Tibial artery (tissue), 4 donors: ENCODE data around the gene ROCK2.

Experiments
- DNase-seq, 2 donors: peaks; one replicate each; pipeline ENCODE4 v3.0.0-alpha.2; 2019
- H3K27ac ChIP-seq, 2 donors: fragments of 200-600 bp; sonication (generic) in 1 of 2; 1 replicate in 1 of 2; 2 replicates in 1 of 2; pipeline ENCODE4 v1.5.1; 2018 to 2019; ENCODE audit warnings: mild to moderate bottlenecking in 1 of 2
- H3K27me3 ChIP-seq, 2 donors: fragments of 200-600 bp; sonication (generic) in 1 of 2; one replicate each; pipeline versions ENCODE4 v1.5.1 to v1.6.0; 2016 to 2019
- H3K36me3 ChIP-seq, 3 donors: fragments of 200-600 bp; sonication (generic) in 2 of 3; one replicate each; pipeline ENCODE4 v1.5.1; 2016 to 2019; ENCODE audit warnings: mild to moderate bottlenecking in 2 of 3
- H3K4me1 ChIP-seq, 4 donors: fragments of 200-600 bp; sonication (generic) in 2 of 4; 1 replicate in 3 of 4; 2 replicates in 1 of 4; pipeline ENCODE4 v1.5.1; 2016 to 2019
- H3K4me3 ChIP-seq, 2 donors: fragments of 200-600 bp; sonication (generic) in 1 of 2; 1 replicate in 1 of 2; 2 replicates in 1 of 2; pipeline ENCODE4 v1.5.1; 2018 to 2019; ENCODE audit warnings: mild to moderate bottlenecking in 2 of 2
- H3K9me3 ChIP-seq, 3 donors: fragments of 200-600 bp; sonication (generic) in 1 of 3; one replicate each; pipeline ENCODE4 v1.5.1; 2016 to 2019
- CTCF ChIP-seq, 2 experiments: fragments of 200-600 bp in 1 of 2; fragments of 450-650 bp in 1 of 2; IDR thresholded peaks; one replicate each; pipeline ENCODE4 v1.5.1; 2017 to 2019; ENCODE audit warnings: antibody characterized with exemption in 2 of 2, mild to moderate bottlenecking in 1 of 2, moderate library complexity in 1 of 2
- intact Hi-C: fragments of 100-400 bp; cut with DNase I; formaldehyde crosslinking; loops from one replicate; pipeline ENCODE4 v1.15.0; 2023; ENCODE audit warnings: low total_unique reads

The ROCK2 gene

GRCh38 chr2:11156396-11157075 is 187.9 kb downstream of the ROCK2 start:
- TF ChIP-seq CTCF (IDR thresholded peaks at IDR 0.05), result no peak
- H3K4me3 ChIP-seq, result peak overlapping the region; percentile 68 to 77
- no peak overlapping the region for H3K27ac ChIP-seq
- H3K27me3 ChIP-seq, result no peaks in the 10 kb centered on the region
- intact Hi-C loops, result loop anchor here (10.0 kb wide), 1 partner anchor 712 kb away; the partner anchor contains the start of gene ODC1
- no peaks in the 10 kb centered on the region for H3K9me3 ChIP-seq
- peaks cover 0 to 26% (median 19%) of the 10 kb centered on the region in 4 donors for H3K4me1 ChIP-seq
- no peak for DNase-seq
- H3K36me3 ChIP-seq, result peaks cover 1 to 8% (median 6%) of the 10 kb centered on the region in 3 donors

- H3K36me3 ChIP-seq, result peaks cover 0 to 5% (median 0%) of the 10 kb centered on the region in 3 donors
- no peaks in the 10 kb centered on the region for H3K27me3 ChIP-seq
- intact Hi-C loops, result loop anchor here (10.0 kb wide), 1 partner anchor 711 kb away; the partner anchor contains the start of gene ODC1
- peak in 1 of 2 donors; percentile 79 for DNase-seq
- TF ChIP-seq CTCF (IDR thresholded peaks at IDR 0.05), result no peak
- H3K27ac ChIP-seq, result peak within 1 kb of the TSS; percentile 91 to 93
- H3K4me3 ChIP-seq, result peak within 1 kb of the TSS; percentile 68 to 77
- H3K9me3 ChIP-seq, result no peaks in the 10 kb centered on the region
- peaks cover 0 to 26% (median 19%) of the 10 kb centered on the region in 4 donors for H3K4me1 ChIP-seq
Observed at GRCh38 chr2:11155381-11156035, 188.9 kb downstream of the ROCK2 start, which contains the start of gene SLC66A3. Gene SLC66A3 (plus strand): TSS chr2:11155467. CDS start chr2:11155547, 80 bp downstream.

GRCh38 chr2:11154923-11155380 is 189.5 kb downstream of the ROCK2 start:
- TF ChIP-seq CTCF (IDR thresholded peaks at IDR 0.05), result no peak

GRCh38 chr2:11154016-11154922 is 190.2 kb downstream of the ROCK2 start:
- no peak for TF ChIP-seq CTCF (IDR thresholded peaks at IDR 0.05)

More at GRCh38 chr2:11154923-11155380, 189.5 kb downstream of the ROCK2 start:
- H3K36me3 ChIP-seq, result no peaks in the 10 kb centered on the region
- H3K27ac ChIP-seq, result peak overlapping the region; percentile 91 to 93
- H3K9me3 ChIP-seq, result no peaks in the 10 kb centered on the region
- peaks cover 0 to 26% (median 19%) of the 10 kb centered on the region in 4 donors for H3K4me1 ChIP-seq
- no peaks in the 10 kb centered on the region for H3K27me3 ChIP-seq
- peak; percentile 98 to 99 for DNase-seq
- intact Hi-C loops, result loop anchor here (10.0 kb wide), 1 partner anchor 710 kb away; the partner anchor contains the start of gene ODC1
- H3K4me3 ChIP-seq, result peak overlapping the region; percentile 68 to 77

GRCh38 chr2:11152591-11152990 is 191.8 kb downstream of the ROCK2 start:
- Histone ChIP-seq H3K36me3 (no peaks in the 10 kb centered on the region), H3K27ac (no peak overlapping the region), H3K27me3 (no peaks in the 10 kb centered on the region), H3K4me1 (peaks cover 0 to 23% (median 19%) of the 10 kb centered on the region in 4 donors), H3K9me3 (no peaks in the 10 kb centered on the region), H3K4me3 (no peak overlapping the region)
- TF ChIP-seq CTCF (IDR thresholded peaks at IDR 0.05), result no peak
- no peak for DNase-seq
- intact Hi-C loops, result loop anchor here (10.0 kb wide), 1 partner anchor 708 kb away; the partner anchor contains the start of gene ODC1

More at GRCh38 chr2:11154016-11154922, 190.2 kb downstream of the ROCK2 start:
- Histone ChIP-seq H3K27ac (peak overlapping the region; percentile 91 to 93), H3K27me3 (no peaks in the 10 kb centered on the region), H3K4me1 (peaks cover 0 to 26% (median 19%) of the 10 kb centered on the region in 4 donors), H3K9me3 (no peaks in the 10 kb centered on the region), H3K4me3 (peak overlapping the region; percentile 57 to 68), H3K36me3 (no peaks in the 10 kb centered on the region)
- no peak for DNase-seq
- intact Hi-C loops, result loop anchor here (10.0 kb wide), 1 partner anchor 709 kb away; the partner anchor contains the start of gene ODC1
